ENCODE results near the gene UBAC2.
"Not testable (repeated sequence)": the region's sequence is repeated elsewhere in the genome, so short reads cannot be mapped to it uniquely, and the experiment has no call there.

UBAC2 gene

GRCh38 chr13:99391781-99392469 is 191.3 kb downstream of the UBAC2 start:
- no peaks in the 10 kb centered on the region for H3K27me3 ChIP-seq (ENCODE audit: insufficient read depth, low read depth, severe bottlenecking)
- peak; percentile 8 for DNase-seq
- no peaks in the 10 kb centered on the region for H3K9me3 ChIP-seq (ENCODE audit: severe bottlenecking)
- TF ChIP-seq CTCF (IDR thresholded peaks at IDR 0.05; ENCODE audit: low read depth, low read length): no peak
- H3K27ac ChIP-seq: no peak overlapping the region
- H3K36me3 ChIP-seq: no peaks in the 10 kb centered on the region
- no peak overlapping the region for H3K4me3 ChIP-seq (ENCODE audit: low read depth, low read length)

GRCh38 chr13:99392470-99393135 is 191.9 kb downstream of the UBAC2 start:
- H3K36me3 ChIP-seq: no peaks in the 10 kb centered on the region
- no peak for TF ChIP-seq CTCF (IDR thresholded peaks at IDR 0.05; ENCODE audit: low read depth, low read length)
- DNase-seq: peak; percentile 7
- no peak overlapping the region for H3K4me3 ChIP-seq (ENCODE audit: low read depth, low read length)
- H3K27me3 ChIP-seq (ENCODE audit: insufficient read depth, low read depth, severe bottlenecking): no peaks in the 10 kb centered on the region
- no peak overlapping the region for H3K27ac ChIP-seq
- H3K9me3 ChIP-seq (ENCODE audit: severe bottlenecking): no peaks in the 10 kb centered on the region

- not testable (repeated sequence) for H3K27me3 ChIP-seq (ENCODE audit: insufficient read depth, low read depth, severe bottlenecking); H3K9me3 ChIP-seq (ENCODE audit: severe bottlenecking); H3K27ac ChIP-seq; H3K4me3 ChIP-seq (ENCODE audit: low read depth, low read length); H3K36me3 ChIP-seq
- DNase-seq: peak; percentile 57
Measured at GRCh38 chr13:99393391-99393790, 192.7 kb downstream of the UBAC2 start.

GRCh38 chr13:99393791-99394735 is 193.4 kb downstream of the UBAC2 start:
- H3K36me3 ChIP-seq: no peaks in the 10 kb centered on the region
- peak; percentile 9 for DNase-seq
- no peak overlapping the region for H3K27ac ChIP-seq
- no peaks in the 10 kb centered on the region for H3K9me3 ChIP-seq (ENCODE audit: severe bottlenecking)
- no peak overlapping the region for H3K4me3 ChIP-seq (ENCODE audit: low read depth, low read length)
- H3K27me3 ChIP-seq (ENCODE audit: insufficient read depth, low read depth, severe bottlenecking): no peaks in the 10 kb centered on the region
- no peak for TF ChIP-seq CTCF (IDR thresholded peaks at IDR 0.05; ENCODE audit: low read depth, low read length)

- no peak for TF ChIP-seq CTCF (IDR thresholded peaks at IDR 0.05; ENCODE audit: low read depth, low read length)
- no peak for DNase-seq
- Histone ChIP-seq H3K27me3 (ENCODE audit: insufficient read depth, low read depth, severe bottlenecking) (no peaks in the 10 kb centered on the region), H3K9me3 (ENCODE audit: severe bottlenecking) (no peaks in the 10 kb centered on the region), H3K4me3 (ENCODE audit: low read depth, low read length) (no peak overlapping the region), H3K36me3 (no peaks in the 10 kb centered on the region), H3K27ac (no peak overlapping the region)
Measured at GRCh38 chr13:99395436-99395835, 194.8 kb downstream of the UBAC2 start.

GRCh38 chr13:99396446-99396845 is 195.8 kb downstream of the UBAC2 start:
- Histone ChIP-seq H3K27me3 (ENCODE audit: insufficient read depth, low read depth, severe bottlenecking) (no peaks in the 10 kb centered on the region), H3K27ac (no peak overlapping the region), H3K4me3 (ENCODE audit: low read depth, low read length) (no peak overlapping the region), H3K36me3 (no peaks in the 10 kb centered on the region), H3K9me3 (ENCODE audit: severe bottlenecking) (peaks cover 2% of the 10 kb centered on the region)
- DNase-seq: no peak
- no peak for TF ChIP-seq CTCF (IDR thresholded peaks at IDR 0.05; ENCODE audit: low read depth, low read length)

Measured in WERI-Rb-1 (cell line).